NCI-H1092 treated with DMSO at 0.1 percent for 48 hours (cell line): ENCODE results near the gene CYTH4.
"Not testable (repeated sequence)": the region's sequence is repeated elsewhere in the genome, so short reads cannot be mapped to it uniquely, and the experiment has no call there.

Experiments
- DNase-seq: peaks from one replicate; lab custom pipeline; 2025; lab: John Stamatoyannopoulos, UW

Gene CYTH4

GRCh38 chr22:37282385-37282677 lies at the start of gene CYTH4:
CYTH4 (plus strand) TSS chr22:37282508; CDS start chr22:37282570, 62 bp downstream.
- no peak for DNase-seq

DNA sequence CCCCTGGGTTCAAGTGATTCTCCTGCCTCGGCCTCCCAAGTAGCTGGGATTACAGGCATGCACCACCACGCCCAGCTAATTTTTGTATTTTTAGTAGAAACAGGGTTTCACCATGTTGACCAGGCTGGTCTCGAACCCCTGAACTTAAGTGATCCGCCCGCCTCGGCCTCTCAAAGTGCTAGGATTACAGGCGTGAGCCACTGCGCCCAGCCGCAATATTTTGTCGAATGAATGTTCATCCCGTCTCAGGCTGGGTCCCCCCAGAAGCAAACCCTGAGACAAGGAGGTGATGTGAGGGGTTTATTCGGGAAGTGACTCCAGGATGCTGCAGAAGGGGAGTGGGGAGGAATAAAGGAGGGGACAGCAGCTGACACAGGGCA lies 48.9 kb upstream of the CYTH4 start:
- not testable (repeated sequence) for DNase-seq

- no peak for DNase-seq
Measured at GRCh38 chr22:37233751-37234631, 48.3 kb upstream of the CYTH4 start.

DNA sequence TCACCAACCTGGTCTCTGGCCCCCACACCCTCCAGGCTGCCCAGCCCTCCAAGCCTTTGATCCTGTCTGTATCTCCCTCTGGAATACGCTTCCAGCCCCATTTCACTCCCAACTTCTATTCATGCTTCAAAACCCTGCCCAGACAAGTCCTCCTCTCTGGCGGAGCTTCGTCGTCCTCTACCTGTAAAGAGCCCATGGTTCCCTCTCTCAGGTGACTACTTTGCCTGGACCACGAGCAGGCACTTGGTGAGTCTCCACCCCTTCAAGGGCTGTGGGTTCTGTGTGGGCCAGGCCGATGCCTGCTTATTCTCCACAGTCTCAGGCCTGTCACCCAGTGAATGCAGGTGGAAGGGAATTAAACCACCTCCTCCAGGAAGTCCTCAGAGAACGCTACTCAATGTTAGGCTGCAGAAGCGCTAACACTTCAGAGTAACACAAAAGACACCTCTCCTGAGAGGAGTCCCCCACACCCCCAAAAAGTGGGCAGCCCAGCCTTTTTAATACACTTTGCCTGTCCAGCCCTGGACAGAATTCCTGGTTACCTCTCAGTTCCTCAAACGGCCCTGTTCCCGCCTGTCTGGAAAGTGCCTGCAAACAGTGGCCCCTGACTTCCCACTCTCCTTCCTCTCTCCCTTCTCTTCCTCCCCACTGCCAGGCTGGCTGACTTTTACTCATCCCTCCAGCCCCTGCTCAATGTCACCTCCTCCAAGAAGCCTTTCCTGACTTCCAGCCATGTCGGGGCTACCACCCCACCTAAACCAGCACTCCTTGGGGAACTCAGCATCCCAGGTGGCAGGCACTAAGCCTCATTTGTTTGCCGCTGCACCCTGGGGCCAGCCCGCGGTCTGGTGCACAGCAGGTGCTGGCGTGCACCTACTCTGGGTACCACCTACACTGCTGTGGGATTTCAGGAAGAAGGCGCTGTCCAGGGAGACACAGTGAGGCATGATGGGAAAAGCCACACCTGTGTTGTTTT lies 47.3 kb upstream of the CYTH4 start:
- DNase-seq, result no peak

- DNase-seq, result no peak
Measured at GRCh38 chr22:37235897-37236607, 46.3 kb upstream of the CYTH4 start.

- no peak for DNase-seq
Measured at GRCh38 chr22:37237371-37238268, 44.7 kb upstream of the CYTH4 start.

DNA sequence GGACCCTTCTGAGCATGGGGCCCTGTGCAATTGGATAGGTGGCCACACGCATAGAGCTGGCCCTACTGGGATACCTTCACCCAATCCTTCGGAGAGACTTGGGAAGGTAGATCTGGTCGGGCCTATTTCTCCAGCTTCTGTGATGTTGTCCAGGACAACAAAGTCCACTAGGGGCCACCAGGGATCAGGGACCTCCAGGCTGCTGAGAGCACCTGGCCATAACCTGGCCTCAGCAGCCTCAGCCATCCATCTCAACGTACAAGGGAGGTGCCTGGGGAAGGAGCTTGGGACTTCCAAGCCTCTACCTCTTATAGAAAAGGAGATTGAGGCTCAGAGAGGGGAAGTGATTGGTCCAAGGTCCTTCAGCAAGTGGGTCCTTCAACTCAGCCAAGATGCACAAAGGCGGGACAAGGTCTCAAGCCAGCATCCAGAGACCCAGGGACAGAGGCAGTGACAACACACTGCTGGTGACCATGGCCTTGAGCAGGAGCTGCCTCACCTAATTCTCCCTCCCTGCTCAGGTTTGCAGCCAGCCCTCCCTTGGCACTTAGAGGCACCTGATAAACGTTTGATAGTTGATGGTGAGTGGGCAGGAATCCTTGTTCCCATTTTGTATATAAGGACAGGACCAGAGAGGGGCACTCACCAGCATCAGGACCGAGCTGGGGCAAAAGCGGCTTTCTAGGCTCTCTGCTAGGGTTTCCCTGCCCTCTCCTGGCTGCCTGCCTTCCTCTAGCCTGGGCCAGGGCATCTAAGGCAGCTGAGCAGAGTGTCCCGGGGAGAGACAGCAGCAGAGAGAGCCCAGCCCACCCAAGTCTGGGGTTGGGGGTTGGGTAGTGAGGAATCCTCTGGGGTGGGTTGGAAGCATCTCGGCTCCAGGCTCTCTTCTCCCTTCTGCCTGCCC lies 42.7 kb upstream of the CYTH4 start:
- no peak for DNase-seq

GRCh38 chr22:37240240-37240940 lies 41.9 kb upstream of the CYTH4 start:
- DNase-seq, result no peak

DNA sequence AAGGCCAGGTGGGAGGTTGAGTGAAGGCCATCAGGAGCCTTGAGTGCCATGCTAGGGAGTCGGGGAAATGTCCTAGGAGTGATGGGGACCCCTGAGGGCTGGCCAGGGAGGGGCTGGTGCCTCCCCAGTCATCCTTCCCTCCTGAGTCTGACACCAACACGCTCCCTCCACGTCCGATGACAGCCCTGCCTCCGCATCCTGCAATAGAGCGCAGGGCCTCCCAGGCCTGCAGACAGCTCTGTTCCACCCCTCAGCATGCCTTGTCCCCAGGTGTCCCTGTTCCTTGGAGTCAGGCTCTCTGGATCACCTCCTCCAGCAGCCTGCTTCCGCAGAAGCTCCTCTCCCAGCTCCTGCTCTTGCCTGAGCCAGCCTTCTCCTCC lies 41.4 kb upstream of the CYTH4 start:
- no peak for DNase-seq

DNA sequence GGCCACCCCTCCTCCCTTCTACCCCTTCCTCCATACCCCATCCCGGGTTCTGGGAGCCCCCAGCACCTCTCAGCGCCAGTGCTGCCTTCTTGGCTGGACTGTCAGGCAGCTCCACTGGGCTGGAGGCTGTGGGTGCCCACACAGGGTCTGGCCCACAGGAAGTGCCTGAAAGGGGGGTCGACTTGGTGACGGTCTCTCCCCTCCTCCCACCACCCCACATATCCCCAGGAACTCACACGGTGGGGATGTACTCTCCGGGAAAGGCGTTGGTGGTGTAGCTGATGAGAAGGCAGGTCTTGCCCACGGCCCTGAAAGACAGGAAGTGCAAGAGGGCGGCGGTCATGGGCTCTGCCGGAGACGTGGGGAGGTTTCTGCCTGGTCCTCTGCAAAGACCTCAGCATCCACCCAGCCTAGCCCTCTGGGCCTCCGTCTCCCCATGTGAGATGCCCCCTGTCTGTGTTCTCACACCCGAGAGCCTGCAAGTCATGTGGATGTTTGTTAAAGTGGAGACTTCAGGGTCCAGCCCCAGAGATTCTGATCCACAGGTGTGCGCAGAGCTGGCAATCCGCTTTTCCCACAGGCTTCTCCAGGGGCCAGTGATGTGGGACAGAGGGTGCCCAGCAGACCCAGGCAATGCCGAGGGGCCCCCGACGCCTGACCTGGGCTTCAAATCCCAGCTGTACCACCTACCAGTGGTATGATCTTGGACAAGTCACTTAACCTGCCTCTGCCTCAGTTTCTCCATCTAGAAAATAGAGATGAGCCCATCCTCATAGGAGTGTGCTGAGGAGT lies 40.8 kb upstream of the CYTH4 start:
- DNase-seq, result no peak

- DNase-seq, result no peak
Measured at GRCh38 chr22:37242395-37242918, 39.9 kb upstream of the CYTH4 start.

- no peak for DNase-seq
Measured at GRCh38 chr22:37243402-37244113, 38.8 kb upstream of the CYTH4 start.

DNA sequence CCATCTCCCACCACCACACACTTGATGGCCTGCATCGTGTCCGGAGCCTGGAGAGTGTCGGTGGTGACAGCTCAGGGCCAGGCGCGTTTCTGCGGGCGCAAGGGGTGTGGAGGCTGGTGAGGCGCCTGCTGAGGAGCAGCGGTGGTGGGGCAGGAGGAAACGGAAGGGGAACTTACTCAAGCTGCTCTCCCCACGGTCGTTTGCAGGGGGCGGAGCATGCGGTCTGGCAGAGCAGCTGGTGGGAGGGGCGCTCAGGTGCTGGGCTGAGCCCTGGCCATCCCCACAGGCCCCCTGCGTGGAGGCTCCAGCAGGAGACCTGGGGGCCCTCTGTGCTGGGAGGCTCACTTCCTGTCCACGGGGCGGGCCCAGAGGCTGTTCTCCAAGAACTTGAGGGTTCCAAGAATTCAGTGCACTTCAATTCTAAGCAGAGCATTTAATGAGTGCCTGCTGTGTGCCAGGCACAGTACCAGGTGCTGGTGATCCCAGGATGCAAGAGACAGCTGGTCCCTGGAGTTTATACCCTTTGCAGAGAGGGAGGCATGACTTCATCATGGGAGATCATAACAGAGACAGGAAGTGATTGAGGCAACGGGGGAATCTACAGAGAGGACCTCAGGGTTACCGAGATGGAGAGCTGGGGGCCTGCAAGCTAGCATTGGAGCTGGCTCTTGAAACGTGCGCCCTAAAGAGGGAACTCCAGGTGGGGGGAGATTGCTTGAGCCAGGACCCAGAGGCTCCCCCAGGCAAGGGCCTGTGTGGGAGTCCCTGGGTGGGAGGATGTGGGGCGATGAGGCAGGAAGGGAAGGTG lies 38.0 kb upstream of the CYTH4 start, which contains the start of gene RAC2:
RAC2 (minus strand) TSS at position 156 of the 808 bp plus-strand sequence; CDS start at position 35, 121 bp downstream.
- DNase-seq, result no peak

DNA sequence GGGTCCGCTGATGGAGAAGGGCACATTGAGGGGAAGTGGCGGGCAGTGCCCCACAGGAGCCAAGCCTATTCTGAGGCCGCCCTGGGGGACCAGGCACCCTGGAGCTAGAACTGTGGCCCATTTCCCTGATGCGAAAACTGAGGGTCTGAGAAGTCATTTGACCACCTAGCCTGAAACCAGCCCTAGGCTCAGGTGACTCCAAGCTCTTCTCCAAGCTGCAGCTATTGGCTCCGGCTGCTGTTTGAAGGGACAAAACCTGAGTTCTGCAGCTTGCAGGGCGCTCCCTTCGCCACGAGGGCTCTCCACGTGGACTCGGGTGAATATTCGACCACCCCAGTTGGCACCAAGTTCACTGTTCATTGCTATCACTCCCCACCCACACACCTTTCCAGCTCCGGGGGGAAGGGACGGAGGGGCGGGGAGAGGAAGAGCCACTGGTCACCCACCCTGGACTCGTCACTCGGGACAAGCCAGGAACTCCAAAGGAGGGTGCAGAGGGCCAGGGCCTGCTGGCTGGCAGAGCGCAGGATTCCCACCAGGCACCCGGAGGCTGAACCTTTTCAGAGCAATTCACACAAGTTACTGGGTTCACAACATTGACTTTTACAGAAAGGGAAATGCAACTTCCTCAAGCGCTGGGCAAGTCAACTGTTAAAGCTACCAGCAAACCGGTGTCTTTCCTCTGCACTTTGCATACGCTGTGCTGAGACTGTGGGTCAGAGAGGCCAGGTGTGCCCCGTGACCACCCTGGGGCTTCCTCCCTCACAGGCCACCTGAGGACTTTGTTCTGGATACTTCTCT lies 37.2 kb upstream of the CYTH4 start:
- no peak for DNase-seq

GRCh38 chr22:37245740-37246139 lies 36.6 kb upstream of the CYTH4 start:
- DNase-seq, result no peak

GRCh38 chr22:37248251-37248650 lies 34.1 kb upstream of the CYTH4 start:
- DNase-seq, result no peak
